ENCODE data around the gene RPS16. TPM values are rescaled to one million over a fixed set of nuclear protein-coding genes. Genes with fewer than 3 reads are reported as not detected.
A peak's percentile ranks its signal among the peaks of the same experiment; 100 is the strongest.

Gene RPS16
- total RNA-seq, 4 donors from 2014 or later: 1,066 to 1,636 (median 1,467) TPM

- H3K4me1 ChIP-seq: peaks cover 15 to 19% of the 10 kb centered on the region in 2 donors
- TF ChIP-seq CTCF (IDR thresholded peaks at IDR 0.05 in 4 of 5, conservative IDR thresholded peaks at IDR 0.05 in 1 of 5) (peak; percentile 90 to 98 (median 97)), POLR2A (IDR thresholded peaks at IDR 0.05) (peak; percentile 70 to 87)
- peak; percentile 97 to 98 for DNase-seq
These were observed 23.5 kb downstream of the RPS16 start, which contains the start of gene PLEKHG2 for GRCh38 chr19:39412100-39412866. Gene PLEKHG2, plus strand, starts transcription at chr19:39412669. Its CDS starts 1,418 bp downstream, at chr19:39414087.

DNA sequence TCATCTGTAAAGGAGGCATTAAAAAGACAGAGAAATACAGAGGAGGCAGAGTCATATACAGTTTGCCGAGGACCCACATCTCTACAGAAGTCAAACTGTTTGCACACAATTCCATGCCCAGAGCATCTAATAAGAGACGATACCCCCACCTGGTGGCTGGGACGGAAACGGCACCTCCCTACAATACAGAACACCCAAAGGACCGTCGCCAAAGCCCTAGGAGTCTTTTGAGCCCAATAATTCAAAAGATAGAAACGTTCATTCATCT lies 24.0 kb downstream of the RPS16 start:
- Histone ChIP-seq H3K4me1 (peaks cover 15 to 19% of the 10 kb centered on the region in 2 donors), H3K9me3 (no peaks in the 10 kb centered on the region), H3K27ac (peak overlapping the region; percentile 98 to 100 (median 100)), H3K4me3 (peak overlapping the region; percentile 63 to 99 (median 94)), H3K27me3 (no peaks in the 10 kb centered on the region), H3K36me3 (peaks cover 6 to 23% of the 10 kb centered on the region in 2 donors)
- intact Hi-C loops (cut with DNase I; ENCODE audit: low total_unique reads) (loop anchor here (1.0 to 10.0 kb wide), 7 partner anchors 9 to 559 kb away; partner anchors contain the start of genes DYRK1B, RPS16, SAMD4B and SUPT5H), in situ Hi-C loops (cut with MboI; ENCODE audit: low sequenced_read_pairs in 4 of 4) (no loop called here)
- DNase-seq: peak; percentile 79 to 95
- peak; percentile 93 to 99 (median 98) for TF ChIP-seq CTCF (IDR thresholded peaks at IDR 0.05 in 4 of 5, conservative IDR thresholded peaks at IDR 0.05 in 1 of 5)
- TF ChIP-seq POLR2A (IDR thresholded peaks at IDR 0.05): no peak
- ATAC-seq: peak; percentile 55 to 56

More at GRCh38 chr19:39412100-39412866, 23.5 kb downstream of the RPS16 start, which contains the start of gene PLEKHG2:
- intact Hi-C loops (cut with DNase I; ENCODE audit: low total_unique reads) (loop anchor here (1.0 to 10.0 kb wide), 6 partner anchors 15 to 560 kb away; partner anchors contain the start of genes DYRK1B, RPS16, SAMD4B and SUPT5H), in situ Hi-C loops (cut with MboI; ENCODE audit: low sequenced_read_pairs in 4 of 4) (no loop called here)
- peak; percentile 63 to 73 for ATAC-seq
- Histone ChIP-seq H3K36me3 (peaks cover 6 to 17% of the 10 kb centered on the region in 2 donors), H3K27me3 (no peaks in the 10 kb centered on the region), H3K27ac (peak within 1 kb of the TSS; percentile 98 to 100 (median 100)), H3K4me3 (peak within 1 kb of the TSS; percentile 81 to 99 (median 94)), H3K9me3 (no peaks in the 10 kb centered on the region)

DNA sequence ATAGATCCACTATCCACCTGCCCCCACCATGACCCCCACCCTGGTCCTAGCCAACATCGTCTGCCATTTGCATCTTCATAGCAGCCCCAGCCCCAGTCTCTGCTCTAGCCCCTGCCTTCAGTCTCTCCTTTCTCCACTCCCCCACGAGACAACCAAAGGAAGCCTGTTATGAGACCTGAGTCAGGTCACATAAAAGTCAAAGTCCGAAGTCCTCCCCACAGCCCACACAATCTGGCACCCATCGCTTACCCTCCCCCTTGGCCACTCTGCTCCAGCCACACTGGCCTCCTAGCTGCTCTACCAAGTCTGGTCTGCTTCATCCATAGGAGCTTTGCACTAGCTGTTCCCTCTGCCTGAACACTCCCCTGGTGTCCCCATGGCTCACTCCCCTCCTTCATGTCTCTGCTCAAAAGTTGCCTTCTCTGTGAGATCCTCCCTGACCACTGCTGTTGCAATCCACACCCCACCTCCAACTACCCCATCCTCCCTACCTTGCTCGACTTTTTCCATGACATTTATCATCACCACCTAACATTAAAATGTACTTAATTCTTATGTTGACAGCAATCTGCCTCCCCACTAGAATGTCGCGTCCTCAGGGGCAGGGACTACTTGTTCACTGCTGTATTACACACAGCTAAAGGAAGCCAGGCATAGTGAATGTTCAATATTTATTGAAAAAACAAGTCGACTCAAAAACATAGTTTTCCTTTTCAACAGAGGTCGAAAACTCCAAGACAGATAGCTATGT lies 24.5 kb downstream of the RPS16 start:
- ATAC-seq: peak in 1 of 2 donors; percentile 1
- in situ Hi-C loops (cut with MboI; ENCODE audit: low sequenced_read_pairs in 4 of 4): no loop called here

DNA sequence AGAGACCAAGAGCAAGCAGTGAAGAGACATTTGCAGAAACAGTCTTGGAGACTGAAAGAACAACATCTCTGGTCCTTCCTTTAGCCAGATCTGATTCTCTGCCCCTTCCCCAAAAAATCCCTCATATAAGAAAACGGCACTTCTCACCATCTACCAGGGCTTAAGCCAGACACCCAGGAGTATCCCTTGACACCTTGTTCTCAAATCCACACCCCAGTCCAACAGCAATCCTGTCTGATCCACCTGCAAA lies 25.0 kb downstream of the RPS16 start:
- in situ Hi-C loops (cut with MboI; ENCODE audit: low sequenced_read_pairs in 4 of 4) (no loop called here), intact Hi-C loops (cut with DNase I; ENCODE audit: low total_unique reads) (loop anchor here (1.0 to 10.0 kb wide), 3 partner anchors 8 to 558 kb away; partner anchors contain the start of gene DYRK1B)
- H3K27ac ChIP-seq: peak overlapping the region; percentile 98 to 100 (median 100)
- DNase-seq: no peak
- TF ChIP-seq CTCF (IDR thresholded peaks at IDR 0.05 in 4 of 5, conservative IDR thresholded peaks at IDR 0.05 in 1 of 5) (no peak), POLR2A (IDR thresholded peaks at IDR 0.05) (no peak)
- peaks cover 18 to 23% of the 10 kb centered on the region in 2 donors for H3K4me1 ChIP-seq
- H3K36me3 ChIP-seq: peaks cover 6 to 23% of the 10 kb centered on the region in 2 donors
- ATAC-seq: no peak
- H3K4me3 ChIP-seq: peak overlapping the region; percentile 63 to 99 (median 94)
- no peaks in the 10 kb centered on the region for H3K9me3 ChIP-seq
- H3K27me3 ChIP-seq: no peaks in the 10 kb centered on the region

More for the DNA sequence above, 24.5 kb downstream of the RPS16 start:
- TF ChIP-seq POLR2A (IDR thresholded peaks at IDR 0.05): peak in 1 of 2 donors; percentile 12
- no peak for TF ChIP-seq CTCF (IDR thresholded peaks at IDR 0.05 in 4 of 5, conservative IDR thresholded peaks at IDR 0.05 in 1 of 5)
- Histone ChIP-seq H3K36me3 (peaks cover 6 to 23% of the 10 kb centered on the region in 2 donors), H3K4me3 (peak overlapping the region; percentile 63 to 99 (median 94)), H3K27me3 (no peaks in the 10 kb centered on the region), H3K4me1 (peaks cover 15 to 19% of the 10 kb centered on the region in 2 donors), H3K27ac (peak overlapping the region; percentile 98 to 100 (median 100)), H3K9me3 (no peaks in the 10 kb centered on the region)
- DNase-seq: peak; percentile 37 to 74
- intact Hi-C loops (cut with DNase I; ENCODE audit: low total_unique reads): loop anchor here (1.0 to 10.0 kb wide), 3 partner anchors 9 to 559 kb away; partner anchors contain the start of gene DYRK1B

All from gastrocnemius medialis (tissue), 4 donors.